Measurements from ENCODE around the gene SUPT6H. TPM values are rescaled to one million over a fixed set of nuclear protein-coding genes. Genes with fewer than 3 reads are reported as not detected.
A peak's percentile ranks its signal among the peaks of the same experiment; 100 is the strongest.

Gene SUPT6H
- total RNA-seq = 53.3 and 62.3 TPM in 2 replicates

GRCh38 chr17:28661635-28662526 lies at the start of gene SUPT6H, which contains the start of gene SDF2:
Gene SUPT6H, plus strand, starts transcription at chr17:28662205. Its CDS starts 11,197 bp downstream, at chr17:28673402.
Gene SDF2, minus strand, starts transcription at chr17:28661906. Its CDS starts 30 bp downstream, at chr17:28661876.

GRCh38 chr17:28613931-28614381 lies 48.0 kb upstream of the SUPT6H start, which contains the start of gene RSKR:
Gene RSKR, minus strand, starts transcription at chr17:28614185. Its CDS starts 24 bp downstream, at chr17:28614161.

GRCh38 chr17:28644787-28645575 lies 17.0 kb upstream of the SUPT6H start, which contains the start of gene BLTP2:
Gene BLTP2, minus strand, starts transcription at chr17:28645158. Its CDS starts 102 bp downstream, at chr17:28645056.

GRCh38 chr17:28711723-28712031 lies 49.7 kb downstream of the SUPT6H start, which contains the start of gene PROCA1:
Gene PROCA1, minus strand, starts transcription at chr17:28711888. Its CDS starts 228 bp downstream, at chr17:28711660.

GRCh38 chr17:28717578-28718332 lies 55.8 kb downstream of the SUPT6H start, which contains the start of gene RAB34:
Gene RAB34, minus strand, starts transcription at chr17:28717868. Its CDS starts 602 bp downstream, at chr17:28717266.

GRCh38 chr17:28726226-28726626 lies 64.2 kb downstream of the SUPT6H start, which contains the start of gene TLCD1:
Gene TLCD1, minus strand, starts transcription at chr17:28726233. Its CDS starts 136 bp downstream, at chr17:28726097.

GRCh38 chr17:28728364-28729200 lies 66.6 kb downstream of the SUPT6H start, which contains the start of gene NEK8:
Gene NEK8, plus strand, starts transcription at chr17:28728788. Its CDS starts 26 bp downstream, at chr17:28728814.

GRCh38 chr17:28743243-28744103 lies 81.5 kb downstream of the SUPT6H start, which contains the start of gene TRAF4:
Gene TRAF4, plus strand, starts transcription at chr17:28744011. Its CDS starts 102 bp downstream, at chr17:28744113.

Small RNA genes lying within 50 kb of the gene (small RNA-seq; reads per million reads assigned to genes)
- gene SNORD42A (not detected), gene SNORD42B (0.99 reads per million, percentile 42 among the genes with 10 or more reads in this experiment), gene SNORD4A (not detected), gene SNORD4B (not detected)

Other genes with a start within 250 kb of the SUPT6H start
- not detected in 2 replicates for gene SLC13A2, start 188.6 kb upstream of the SUPT6H start, total RNA-seq
- gene FOXN1, start 155.9 kb upstream of the SUPT6H start, total RNA-seq = 0.11 and 0.13 TPM in 2 replicates
- gene UNC119, start 109.6 kb upstream of the SUPT6H start, total RNA-seq = 20.5 and 23.0 TPM in 2 replicates
- 48.9 and 52.0 TPM in 2 replicates for gene PIGS, start 90.7 kb upstream of the SUPT6H start, total RNA-seq
- gene ALDOC, start 85.3 kb upstream of the SUPT6H start, total RNA-seq = 38.7 and 48.5 TPM in 2 replicates
- gene SPAG5, start 63.2 kb upstream of the SUPT6H start, total RNA-seq = 14.4 and 19.3 TPM in 2 replicates
- gene RSKR, start 48.0 kb upstream of the SUPT6H start, total RNA-seq = 3.8 and 5.5 TPM in 2 replicates
- 148 and 156 TPM in 2 replicates for gene BLTP2, start 17.0 kb upstream of the SUPT6H start, total RNA-seq
- gene SDF2, start 299 bp upstream of the SUPT6H start, total RNA-seq = 30.3 and 44.3 TPM in 2 replicates
- gene PROCA1, start 49.7 kb downstream of the SUPT6H start, total RNA-seq = 0.54 and 0.78 TPM in 2 replicates
- 188 and 196 TPM in 2 replicates for gene RAB34, start 55.7 kb downstream of the SUPT6H start, total RNA-seq
- gene RPL23A, start 57.8 kb downstream of the SUPT6H start, total RNA-seq = 560 and 658 TPM in 2 replicates
- 3.3 and 4.6 TPM in 2 replicates for gene TLCD1, start 64.0 kb downstream of the SUPT6H start, total RNA-seq
- 3.9 and 4.8 TPM in 2 replicates for gene NEK8, start 66.6 kb downstream of the SUPT6H start, total RNA-seq
- 15.9 and 17.8 TPM in 2 replicates for gene TRAF4, start 81.8 kb downstream of the SUPT6H start, total RNA-seq
- gene FAM222B, start 180.6 kb downstream of the SUPT6H start, total RNA-seq = 4.9 and 5.0 TPM in 2 replicates
- gene ERAL1, start 192.8 kb downstream of the SUPT6H start, total RNA-seq = 27.0 and 27.7 TPM in 2 replicates
- gene FLOT2, start 235.5 kb downstream of the SUPT6H start, total RNA-seq = 29.8 and 30.8 TPM in 2 replicates
- gene DHRS13, start 240.9 kb downstream of the SUPT6H start, total RNA-seq = 2.4 and 3.5 TPM in 2 replicates